KG1 (cell line): Measurements from ENCODE around the gene PITHD1.
A peak's percentile ranks its signal among the peaks of the same experiment; 100 is the strongest.
"Not testable (repeated sequence)": the region's sequence is repeated elsewhere in the genome, so short reads cannot be mapped to it uniquely, and the experiment has no call there.

ENCODE experiments used
- DNase-seq: peaks from one replicate; lab custom pipeline; 2025; lab: John Stamatoyannopoulos, UW

Gene PITHD1

GRCh38 chr1:23777979-23778814 is at the start of gene PITHD1:
PITHD1 (plus strand) TSS chr1:23778418; CDS start chr1:23778516, 98 bp downstream.
- peak; percentile 68 for DNase-seq

GRCh38 chr1:23732363-23733224 is 45.6 kb upstream of the PITHD1 start:
- no peak for DNase-seq

- not testable (repeated sequence) for DNase-seq
Observed at GRCh38 chr1:23733281-23733680, 44.9 kb upstream of the PITHD1 start.

- no peak for DNase-seq
Observed at GRCh38 chr1:23736437-23737134, 41.6 kb upstream of the PITHD1 start.

- DNase-seq = no peak
Observed at GRCh38 chr1:23741609-23742008, 36.6 kb upstream of the PITHD1 start.

GRCh38 chr1:23742670-23743286 is 35.4 kb upstream of the PITHD1 start:
- DNase-seq = no peak

- DNase-seq = peak; percentile 61
Observed at GRCh38 chr1:23743287-23744152, 34.7 kb upstream of the PITHD1 start, which contains the start of gene ELOA. ELOA (plus strand) TSS chr1:23743471; CDS start chr1:23743504, 33 bp downstream.

GRCh38 chr1:23745515-23745914 is 32.7 kb upstream of the PITHD1 start:
- no peak for DNase-seq

- no peak for DNase-seq
Observed at GRCh38 chr1:23748016-23748415, 30.2 kb upstream of the PITHD1 start.

GRCh38 chr1:23751050-23751814 is 27.0 kb upstream of the PITHD1 start:
- DNase-seq = no peak

- no peak for DNase-seq
Observed at GRCh38 chr1:23751815-23752200, 26.4 kb upstream of the PITHD1 start.

- no peak for DNase-seq
Observed at GRCh38 chr1:23752909-23753308, 25.3 kb upstream of the PITHD1 start.

- DNase-seq = no peak
Observed at GRCh38 chr1:23756676-23757075, 21.5 kb upstream of the PITHD1 start.

GRCh38 chr1:23757812-23758211 is 20.4 kb upstream of the PITHD1 start:
- DNase-seq = no peak

GRCh38 chr1:23759277-23759676 is 18.9 kb upstream of the PITHD1 start:
- DNase-seq = no peak

GRCh38 chr1:23763041-23763577 is 15.1 kb upstream of the PITHD1 start:
- DNase-seq = no peak

GRCh38 chr1:23768733-23769132 is 9.5 kb upstream of the PITHD1 start:
- no peak for DNase-seq

- DNase-seq = peak; percentile 83
Observed at GRCh38 chr1:23772049-23772853, 6.0 kb upstream of the PITHD1 start.

GRCh38 chr1:23772854-23773242 is 5.4 kb upstream of the PITHD1 start:
- no peak for DNase-seq
